HG03175 (cell line): ENCODE measurements around the gene CLK4.
A peak's percentile ranks its signal among the peaks of the same experiment; 100 is the strongest.

Experiments
- ATAC-seq: cut with Tn5 transposase; IDR thresholded peaks from one replicate; pipeline ENCODE4 v1.9.1; 2021; ENCODE audit warnings: mild to moderate bottlenecking, moderate library complexity; ENCODE audit not compliant: unreplicated experiment

CLK4 gene

DNA sequence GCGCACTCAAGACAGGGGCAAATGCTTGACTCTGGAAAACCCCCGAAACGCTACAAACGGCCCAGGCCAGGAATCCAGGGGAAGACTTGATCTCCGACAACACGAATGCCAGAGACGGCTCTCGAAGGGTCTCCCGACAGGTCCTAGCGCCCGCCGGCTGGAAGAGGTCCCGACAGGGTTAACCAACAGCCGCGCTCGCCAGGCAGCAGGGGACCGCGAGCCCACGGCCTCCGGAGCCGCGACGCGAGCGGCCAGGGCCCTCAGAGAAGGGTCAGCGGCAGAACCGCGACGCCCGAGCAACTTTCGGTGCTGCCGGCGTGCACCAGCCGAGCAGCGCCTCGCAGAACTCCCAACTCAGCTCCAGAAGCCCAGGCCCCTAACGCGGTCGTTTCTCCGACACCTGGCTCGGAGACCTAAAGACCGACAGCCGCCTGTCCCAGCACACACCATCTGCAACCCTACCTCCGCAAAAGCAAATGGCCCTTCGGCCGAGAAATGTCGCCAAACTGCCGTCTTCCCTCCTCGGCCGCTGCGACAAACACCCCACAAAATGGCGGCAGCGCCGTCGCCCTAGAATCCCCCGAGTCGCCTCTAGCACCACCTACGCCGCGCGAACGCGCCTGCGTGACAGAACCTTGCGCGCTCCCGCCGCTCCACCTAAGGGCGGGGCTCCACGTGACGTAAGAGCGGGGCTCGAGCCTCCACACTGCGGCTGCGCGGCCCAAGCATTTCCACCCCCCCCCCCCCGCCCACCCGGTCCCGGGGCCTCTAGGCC lies at the start of gene CLK4:
Gene CLK4, minus strand, starts transcription at position 567 of the 775 bp plus-strand sequence. CDS start 3,634 bp downstream, outside the sequence.
- peak; percentile 84 for ATAC-seq

- ATAC-seq: no peak
Measured at GRCh38 chr5:178675922-178676321, 49.1 kb upstream of the CLK4 start.

- no peak for ATAC-seq
Measured at GRCh38 chr5:178674334-178674733, 47.5 kb upstream of the CLK4 start.

GRCh38 chr5:178673801-178674295 lies 47.0 kb upstream of the CLK4 start:
- ATAC-seq: no peak

DNA sequence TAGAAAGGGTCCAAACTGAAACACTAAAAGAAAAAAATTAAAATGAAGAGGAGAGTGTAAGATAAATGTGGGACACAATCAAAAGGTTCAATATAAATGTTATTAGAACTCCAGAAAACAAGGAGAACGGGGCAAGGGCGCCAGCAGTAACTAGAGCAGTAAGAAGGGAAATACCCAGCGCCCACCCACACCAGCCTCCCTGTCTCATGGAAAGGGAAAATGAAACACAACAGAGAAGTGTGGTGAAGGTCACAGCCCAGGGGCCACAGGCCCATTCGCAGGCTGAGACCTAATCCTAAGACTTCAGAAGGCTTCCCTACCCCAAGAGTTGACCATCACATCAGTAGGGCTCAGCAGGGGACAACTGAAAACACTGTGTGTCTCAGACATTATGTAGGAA lies 45.8 kb upstream of the CLK4 start:
- ATAC-seq: no peak

GRCh38 chr5:178671602-178672144 lies 44.8 kb upstream of the CLK4 start:
- ATAC-seq: no peak

- ATAC-seq: no peak
Measured at GRCh38 chr5:178670351-178670885, 43.6 kb upstream of the CLK4 start.

DNA sequence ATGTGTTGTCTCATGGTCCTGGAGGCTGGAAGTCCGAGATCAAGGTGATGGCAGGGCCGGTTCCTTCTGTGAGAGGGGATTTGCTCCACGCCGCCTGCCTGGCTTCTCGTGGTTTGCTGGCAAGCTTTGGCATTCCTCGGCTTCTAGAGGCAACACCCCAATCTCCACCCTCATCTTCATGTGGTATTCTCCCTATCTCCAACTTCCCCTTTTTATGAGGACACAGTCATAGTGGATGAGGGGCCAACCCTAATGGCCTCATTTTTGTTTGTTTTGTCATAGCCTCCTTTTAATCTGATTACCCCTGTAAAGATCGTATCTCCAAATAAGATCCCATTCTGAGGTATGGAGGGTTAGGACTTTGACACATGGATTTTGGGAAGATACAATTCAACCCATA lies 41.7 kb upstream of the CLK4 start:
- ATAC-seq: no peak

GRCh38 chr5:178667688-178668087 lies 40.8 kb upstream of the CLK4 start:
- no peak for ATAC-seq

DNA sequence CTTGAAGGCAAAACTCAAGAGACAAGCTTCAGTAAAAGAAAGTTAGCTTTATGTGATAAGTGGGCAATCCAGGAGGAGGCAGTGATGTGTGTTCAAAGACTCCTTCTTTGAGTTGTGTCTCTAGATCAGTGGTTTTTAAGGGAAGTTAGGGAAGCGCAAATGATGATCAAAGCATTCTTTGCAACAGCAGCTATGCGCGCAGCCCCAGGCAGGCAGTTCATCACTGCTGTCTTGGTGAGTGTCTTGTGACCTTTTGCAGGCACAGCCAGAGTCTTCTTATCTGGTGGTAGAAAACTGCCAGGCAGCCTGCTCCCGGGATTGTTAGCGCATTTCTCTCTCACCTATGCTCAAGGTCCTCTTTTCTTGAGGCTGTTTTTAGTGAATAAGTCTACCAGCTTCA lies 40.3 kb upstream of the CLK4 start:
- no peak for ATAC-seq

- no peak for ATAC-seq
Measured at GRCh38 chr5:178664141-178664540, 37.3 kb upstream of the CLK4 start.

GRCh38 chr5:178662541-178662860 lies 35.7 kb upstream of the CLK4 start:
- ATAC-seq: no peak

DNA sequence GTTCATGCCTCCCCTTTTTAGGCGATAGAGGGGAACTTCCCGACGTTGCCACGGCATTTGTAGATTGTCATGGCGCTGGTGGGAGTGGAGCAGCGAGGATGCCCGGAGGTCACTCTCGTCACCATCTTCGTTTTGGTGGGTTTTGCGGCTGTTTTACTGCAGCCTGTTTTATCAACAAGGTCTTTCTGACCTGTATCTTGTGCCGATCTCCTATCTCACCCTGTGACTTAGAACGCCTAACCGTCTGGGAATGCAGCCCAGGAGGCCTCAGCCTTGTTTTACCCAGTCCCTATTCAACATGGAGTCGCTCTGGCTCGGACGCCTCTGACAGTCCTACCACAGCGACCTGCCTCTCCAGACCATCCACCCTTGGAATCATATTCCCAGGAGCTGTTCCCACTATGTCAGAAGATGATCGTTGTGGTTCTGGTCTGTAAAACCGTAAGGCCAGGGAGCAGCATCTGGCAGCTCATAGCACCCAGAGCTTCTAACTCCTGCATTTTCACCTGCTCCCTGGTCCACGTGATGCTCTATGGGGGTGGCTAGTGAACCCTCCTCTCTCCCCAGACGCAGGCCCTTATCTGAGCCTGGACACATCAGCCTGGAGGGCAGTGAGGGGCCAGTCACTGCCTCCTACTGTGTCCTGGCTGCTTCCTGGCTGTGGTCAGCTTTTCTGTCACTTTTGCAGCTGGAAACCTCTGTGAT lies 35.1 kb upstream of the CLK4 start:
- no peak for ATAC-seq

DNA sequence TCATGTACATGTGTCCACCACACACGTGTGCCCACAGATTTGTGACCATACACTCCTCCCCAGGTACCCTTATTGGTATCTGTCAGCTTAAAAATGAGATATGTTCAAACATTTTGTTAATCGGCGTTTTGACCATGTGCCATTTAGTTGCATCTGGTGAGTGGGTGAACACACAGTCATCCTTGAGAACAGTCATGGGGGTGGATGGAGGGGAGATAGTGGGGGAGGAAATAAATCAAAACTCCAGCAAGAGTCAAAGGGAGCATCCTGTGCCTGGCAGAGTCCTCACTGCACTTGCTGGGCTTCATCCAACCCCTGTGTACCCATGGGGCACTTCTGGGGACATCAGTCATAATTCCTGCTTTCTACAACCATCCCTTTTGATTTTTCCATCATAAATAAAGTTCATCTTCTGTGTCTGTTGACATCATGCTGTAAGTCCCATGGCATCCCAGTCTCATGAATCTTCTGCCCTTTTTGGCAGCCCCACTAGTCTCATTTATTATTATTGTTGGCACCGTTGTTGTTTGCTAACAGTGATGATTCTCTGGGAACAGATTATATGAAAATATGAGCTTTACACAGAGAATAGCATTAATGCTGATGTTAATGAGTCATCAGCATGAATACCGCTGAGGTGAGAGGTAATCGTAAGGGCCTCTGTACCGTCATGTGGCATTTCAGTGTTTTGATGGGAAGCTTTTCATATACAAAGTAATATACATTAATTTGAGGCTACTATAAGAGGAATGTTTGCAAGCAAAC lies 24.4 kb upstream of the CLK4 start:
- no peak for ATAC-seq

DNA sequence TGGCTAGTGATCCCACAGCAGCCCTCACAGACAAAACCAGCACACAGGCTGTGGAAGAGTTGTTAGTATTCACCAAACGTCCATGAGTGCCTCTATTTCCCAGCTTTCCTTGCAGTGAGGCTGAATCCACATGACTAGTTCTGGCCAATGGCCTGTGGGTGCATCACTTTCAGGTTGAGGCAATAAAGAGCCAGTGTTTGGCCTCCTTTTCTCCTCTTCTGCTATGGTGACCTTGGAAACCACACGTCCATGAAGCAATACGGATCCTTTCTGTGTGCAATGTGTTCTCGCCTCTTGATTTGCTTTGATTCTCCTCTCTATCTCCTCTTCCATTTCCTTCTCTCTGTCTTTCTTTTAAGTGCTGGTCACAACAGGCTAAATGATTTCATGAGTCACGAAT lies 23.4 kb upstream of the CLK4 start:
- no peak for ATAC-seq

- ATAC-seq: no peak
Measured at GRCh38 chr5:178649580-178649979, 22.7 kb upstream of the CLK4 start.

- ATAC-seq: no peak
Measured at GRCh38 chr5:178644826-178645545, 18.1 kb upstream of the CLK4 start.

DNA sequence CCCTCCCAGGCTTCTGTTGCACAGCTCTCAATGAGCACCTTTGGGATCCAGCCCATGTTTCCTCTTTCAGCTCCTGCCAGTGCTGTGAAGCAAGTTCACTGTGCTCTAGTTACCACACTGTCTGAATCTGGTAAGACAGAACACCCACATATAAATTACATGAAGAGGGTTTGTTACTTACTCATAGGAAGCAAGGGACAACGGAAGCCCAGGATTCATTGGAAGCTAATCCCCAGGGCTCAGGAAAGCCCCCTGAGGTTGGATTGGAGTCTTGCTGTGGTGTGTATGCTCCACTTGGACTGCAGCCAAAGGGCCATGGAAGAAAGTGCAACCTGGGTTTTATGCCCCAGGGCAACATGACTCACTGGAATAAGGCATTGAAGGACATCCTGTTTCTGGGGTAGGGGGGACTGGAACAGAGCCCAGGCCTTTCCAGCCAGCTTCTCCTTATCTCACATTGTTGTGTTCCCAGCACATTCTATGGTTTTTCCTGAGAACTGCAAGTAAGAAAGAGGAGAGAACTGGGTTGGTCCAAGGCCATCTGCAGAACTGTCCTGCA lies 15.6 kb upstream of the CLK4 start:
- no peak for ATAC-seq

DNA sequence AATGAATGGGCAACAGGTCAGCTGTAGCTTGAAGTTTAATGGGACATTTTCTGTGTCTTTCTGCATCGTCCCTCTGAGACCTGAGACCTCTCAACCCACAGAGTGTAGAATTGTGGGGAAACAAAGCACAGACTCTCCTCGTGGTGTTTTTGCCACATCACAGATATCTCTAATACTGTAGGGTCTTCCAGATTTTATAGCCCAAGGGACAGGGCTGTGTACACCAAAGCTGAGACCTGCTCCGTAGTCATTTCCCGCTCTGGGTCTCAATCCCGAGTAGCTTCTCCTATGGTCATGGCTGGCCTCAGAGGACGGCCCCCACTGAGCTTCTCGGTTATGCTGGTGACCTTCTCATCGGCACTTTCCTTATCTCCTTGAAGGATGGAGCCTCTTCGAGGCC lies 14.9 kb upstream of the CLK4 start:
- ATAC-seq: no peak
